Superior temporal gyrus (tissue), 1 donor: ENCODE measurements around the gene PIR.

ENCODE experiments used
- DNase-seq: peaks from one replicate; pipeline ENCODE4 v3.0.0-alpha.2; 2016; ENCODE audit errors: extremely low spot score

The PIR gene

GRCh38 chrX:15349046-15349445 is 144.1 kb downstream of the PIR start:
- peak; percentile 85 for DNase-seq

- no peak for DNase-seq
These were observed 147.2 kb downstream of the PIR start for GRCh38 chrX:15345976-15346375.

- DNase-seq: no peak
These were observed 149.0 kb downstream of the PIR start for GRCh38 chrX:15344106-15344505.

- DNase-seq: no peak
These were observed 150.1 kb downstream of the PIR start for GRCh38 chrX:15343075-15343476.

GRCh38 chrX:15340867-15341266 is 152.3 kb downstream of the PIR start:
- DNase-seq: no peak

- no peak for DNase-seq
These were observed 157.1 kb downstream of the PIR start for GRCh38 chrX:15336023-15336413.

- peak; percentile 94 for DNase-seq
These were observed 157.8 kb downstream of the PIR start, which contains the start of gene PIGA for GRCh38 chrX:15335135-15336022. Gene PIGA, minus strand, starts transcription at chrX:15335523. Its CDS starts 3,593 bp downstream, at chrX:15331930.
